NCI-H187 treated with DMSO at 0.1 percent for 48 hours (cell line): ENCODE measurements around the gene IQSEC2.

Source experiments
- DNase-seq: peaks from one replicate; lab custom pipeline; 2025; lab: John Stamatoyannopoulos, UW

IQSEC2 gene

DNA sequence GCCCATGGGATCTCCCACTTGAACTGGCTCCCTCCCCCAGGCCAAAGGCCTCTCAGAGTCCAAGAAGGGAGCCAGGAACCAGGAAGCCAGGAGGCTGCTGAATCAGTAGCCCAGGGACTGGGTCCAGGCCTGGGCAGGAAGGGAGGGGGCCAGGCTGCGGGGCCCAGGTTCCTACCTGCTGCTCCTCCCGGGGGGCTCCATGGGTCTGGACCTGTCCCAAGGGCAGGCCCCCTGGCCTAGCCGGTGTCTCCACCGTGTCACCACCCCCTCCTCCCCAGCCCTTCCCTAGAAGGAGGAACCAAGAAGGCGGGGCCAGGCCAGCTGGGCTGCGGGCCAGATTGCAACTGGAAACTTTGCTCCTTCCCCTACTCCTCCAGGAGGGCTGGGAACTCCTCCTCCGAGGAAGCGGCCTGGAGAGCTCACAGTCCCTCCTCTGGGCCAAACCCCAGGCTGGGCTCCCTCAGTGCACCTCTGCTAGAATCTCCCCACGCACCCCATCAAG lies at the start of gene IQSEC2:
IQSEC2 (minus strand) TSS at position 264 of the 502 bp plus-strand sequence.
- no peak for DNase-seq

DNA sequence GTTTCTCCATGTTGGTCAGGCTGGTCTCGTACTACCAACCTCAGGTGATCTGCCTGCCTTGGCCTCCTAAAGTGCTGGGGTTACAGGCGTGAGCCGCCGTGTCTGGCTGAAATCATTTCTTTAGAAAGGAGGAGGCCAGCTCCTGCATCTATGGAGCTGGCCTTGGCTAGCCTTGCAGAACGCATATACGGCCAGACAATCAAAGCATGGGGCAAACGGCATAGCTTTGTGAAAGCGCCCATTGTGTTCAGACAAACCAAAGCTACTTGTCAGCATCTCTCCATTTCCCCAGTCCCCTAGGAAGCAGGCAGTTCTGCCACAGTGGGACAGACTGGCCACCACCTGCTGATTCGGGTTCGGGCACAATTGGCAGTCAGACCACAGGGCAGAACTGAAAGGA lies 48.9 kb upstream of the IQSEC2 start:
- DNase-seq: no peak

DNA sequence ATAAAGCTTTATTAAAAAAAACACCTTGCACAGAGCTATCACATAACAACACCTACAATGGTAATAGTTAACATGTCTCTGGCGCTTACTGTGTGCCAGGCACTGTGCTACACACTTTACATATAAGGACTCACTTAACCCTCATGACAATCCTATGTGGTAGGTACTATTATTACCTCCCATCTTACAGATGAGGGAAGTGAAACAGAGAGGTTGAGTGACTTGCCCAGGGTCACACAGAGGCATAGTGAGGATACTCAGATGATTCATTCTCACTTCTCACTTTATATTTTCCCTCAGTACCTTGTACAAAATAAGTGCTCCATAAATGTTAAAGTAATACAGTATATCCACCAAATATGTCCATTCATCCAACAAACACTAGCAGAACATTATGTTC lies 43.4 kb upstream of the IQSEC2 start:
- DNase-seq: no peak

DNA sequence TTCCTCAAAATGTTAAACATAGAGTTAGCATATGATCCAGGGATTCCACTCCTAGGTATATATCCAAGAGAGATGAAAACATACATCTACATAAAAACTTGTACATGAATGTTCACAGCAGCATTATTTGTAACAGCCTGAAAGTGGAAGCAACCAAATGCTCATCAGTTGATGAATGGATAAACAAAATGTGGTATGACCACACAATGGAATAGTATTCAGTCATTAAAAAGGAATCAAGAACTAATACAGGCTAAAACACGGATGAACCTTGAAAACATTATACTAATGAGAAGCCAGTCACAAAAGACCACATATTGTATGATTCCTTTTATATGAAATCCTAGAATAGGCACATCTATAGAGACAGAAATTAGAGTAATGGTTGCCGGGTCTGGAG lies 42.7 kb upstream of the IQSEC2 start:
- no peak for DNase-seq

DNA sequence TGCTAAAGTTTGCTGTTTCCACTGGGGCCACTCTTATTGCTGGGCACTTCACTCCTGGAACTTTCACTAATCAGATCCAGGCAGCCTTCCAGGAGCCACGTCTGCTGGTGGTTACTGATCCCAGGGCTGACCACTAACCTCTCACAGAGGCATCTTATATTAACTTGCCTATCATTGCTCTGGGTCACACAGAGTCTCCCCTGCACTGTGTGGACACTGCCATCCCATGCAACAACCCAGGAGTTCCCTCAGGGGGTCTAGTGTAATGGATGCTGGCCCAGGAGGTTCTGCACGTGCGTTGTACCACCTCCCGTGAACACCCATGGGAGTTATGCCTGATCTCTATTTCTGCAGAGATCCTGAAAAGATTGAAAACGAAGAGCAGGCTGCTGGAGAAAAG lies 41.8 kb upstream of the IQSEC2 start:
- DNase-seq: no peak

DNA sequence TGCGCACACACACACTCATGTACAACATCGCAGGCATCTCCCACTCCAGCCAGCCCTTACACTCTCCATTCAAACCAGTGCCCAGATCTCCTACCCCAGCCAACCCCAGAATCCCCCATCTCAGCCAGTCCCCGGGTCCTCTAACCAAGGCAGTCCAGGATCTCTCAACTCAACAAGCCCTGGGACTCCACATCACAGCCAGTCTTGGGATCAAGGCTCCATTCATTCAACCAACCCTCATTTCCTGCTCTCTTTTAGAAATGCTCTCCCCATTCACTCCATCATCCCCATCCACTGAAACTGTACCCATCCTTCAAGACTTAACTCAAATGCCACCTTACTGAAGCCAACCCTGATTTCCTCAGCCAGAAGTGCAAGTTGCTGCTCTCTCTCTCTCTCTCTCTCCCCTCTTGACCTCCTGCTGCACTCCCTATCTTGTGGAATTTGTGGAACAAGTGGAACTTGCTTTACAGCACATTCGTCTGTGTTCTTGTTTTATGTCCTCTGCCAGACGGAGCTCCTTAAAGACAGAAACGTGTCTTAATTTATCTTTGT lies 40.6 kb upstream of the IQSEC2 start:
- no peak for DNase-seq

DNA sequence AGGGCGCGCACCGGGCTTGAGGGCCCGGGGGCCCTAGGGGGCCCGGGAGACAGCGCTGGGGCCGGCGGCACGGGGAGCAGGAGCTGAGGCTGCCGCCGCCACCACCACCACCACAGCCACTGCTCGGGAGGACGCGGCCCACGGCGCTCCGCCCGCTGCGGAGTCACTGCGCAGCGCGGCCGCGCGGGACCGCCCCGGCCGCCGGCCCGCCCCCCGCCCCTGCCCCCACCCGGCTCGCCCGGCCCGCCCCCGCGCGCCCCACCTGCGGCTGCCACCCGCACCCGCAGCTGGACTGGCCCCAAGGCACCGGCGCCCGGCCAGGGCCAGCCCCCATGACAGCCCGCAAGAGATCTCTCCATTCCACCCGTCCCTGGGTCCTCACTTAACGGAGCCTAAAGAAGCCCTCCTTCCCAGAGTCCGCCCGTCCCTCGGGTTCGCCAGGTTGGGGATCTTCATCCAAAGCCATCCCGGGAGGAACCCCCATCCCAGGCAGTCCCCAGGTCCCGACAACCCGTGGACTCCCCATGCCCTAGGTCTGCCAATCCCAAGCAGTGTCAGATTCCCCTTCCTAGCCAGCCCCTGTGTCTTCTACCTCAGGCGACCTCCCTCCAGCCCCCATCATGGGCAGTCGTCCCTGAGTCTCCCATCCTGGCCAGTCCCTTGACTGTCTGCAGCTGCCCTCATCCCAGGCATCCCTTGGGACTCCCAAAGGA lies 40.0 kb upstream of the IQSEC2 start:
- no peak for DNase-seq

DNA sequence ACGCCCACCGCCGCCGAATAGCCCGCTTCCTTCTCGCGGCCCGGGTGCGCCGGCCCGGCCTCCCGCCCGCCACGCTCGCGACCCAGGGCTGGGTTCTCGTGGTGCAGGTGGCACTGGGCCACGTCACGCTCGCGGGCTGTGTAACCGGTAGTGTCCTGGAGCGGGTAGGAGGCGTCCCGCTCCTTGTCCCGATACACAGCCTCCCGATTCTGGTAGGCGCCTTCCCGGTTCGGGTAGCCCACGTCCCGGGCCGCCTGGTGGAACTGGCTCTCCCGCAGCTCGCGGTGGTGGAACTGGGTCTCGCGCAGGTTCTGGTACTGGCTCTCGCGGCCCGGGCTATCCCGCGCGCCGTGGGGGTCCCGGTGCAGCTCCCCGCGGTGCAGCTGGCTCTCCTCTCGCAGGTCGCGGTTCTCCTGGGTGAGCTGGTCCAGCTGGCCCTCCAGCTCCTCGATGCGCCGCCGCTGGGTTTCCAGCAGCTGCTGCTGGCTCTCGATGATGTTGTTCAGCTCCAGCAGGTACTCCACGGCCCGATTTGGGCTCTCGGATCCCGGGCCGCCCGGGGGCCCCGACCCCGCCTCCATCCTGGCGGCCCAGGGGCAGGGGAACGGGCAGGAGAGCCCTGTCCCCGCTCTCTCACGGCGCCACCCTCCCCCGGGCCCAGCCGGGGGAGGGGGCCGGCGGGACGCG lies 39.3 kb upstream of the IQSEC2 start:
- DNase-seq: no peak

DNA sequence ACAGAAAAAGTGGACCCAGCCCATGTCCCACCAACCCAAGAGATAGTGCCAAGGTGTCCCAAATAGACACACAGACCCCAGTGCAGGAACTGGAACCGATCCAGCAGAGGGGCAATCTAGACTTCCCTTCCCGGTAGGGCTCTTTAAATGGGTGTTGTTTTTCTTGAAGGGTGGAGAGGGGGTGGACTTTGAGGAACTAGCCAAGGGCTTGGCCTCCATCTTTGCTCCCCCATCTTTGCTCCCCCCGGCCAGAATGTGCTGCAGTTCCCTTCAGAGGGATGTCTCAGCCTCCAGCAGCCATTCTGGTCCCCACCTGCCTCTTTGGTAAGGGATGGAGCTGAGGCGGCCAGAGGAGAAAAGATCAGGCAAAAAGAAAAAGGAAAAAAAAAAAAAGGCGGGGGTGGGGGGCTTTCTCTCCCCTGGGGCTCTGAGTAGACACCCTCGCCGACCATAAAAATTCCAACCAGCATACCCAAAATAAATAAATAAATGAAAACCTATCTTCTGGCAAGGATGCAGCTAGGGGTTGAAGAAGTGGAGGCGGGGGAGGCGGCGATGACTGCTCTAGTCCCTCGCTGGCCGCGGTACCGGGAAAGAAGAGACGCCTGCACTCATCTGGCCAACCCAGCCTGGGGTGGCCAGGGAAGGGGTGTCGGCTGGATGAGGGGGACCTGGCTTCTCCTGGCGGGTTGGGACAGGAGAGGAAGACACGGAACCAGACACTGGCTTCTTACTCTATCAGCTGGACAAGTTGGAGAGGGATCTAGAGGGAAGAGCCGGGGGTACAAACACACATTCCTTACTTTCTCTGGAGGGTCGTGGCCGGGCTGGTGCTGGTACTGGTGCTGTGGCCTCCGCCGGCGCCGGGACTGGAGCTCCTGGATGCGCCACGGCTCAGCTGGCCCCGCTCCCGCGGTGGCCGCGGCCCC lies 38.5 kb upstream of the IQSEC2 start:
- DNase-seq: no peak

DNA sequence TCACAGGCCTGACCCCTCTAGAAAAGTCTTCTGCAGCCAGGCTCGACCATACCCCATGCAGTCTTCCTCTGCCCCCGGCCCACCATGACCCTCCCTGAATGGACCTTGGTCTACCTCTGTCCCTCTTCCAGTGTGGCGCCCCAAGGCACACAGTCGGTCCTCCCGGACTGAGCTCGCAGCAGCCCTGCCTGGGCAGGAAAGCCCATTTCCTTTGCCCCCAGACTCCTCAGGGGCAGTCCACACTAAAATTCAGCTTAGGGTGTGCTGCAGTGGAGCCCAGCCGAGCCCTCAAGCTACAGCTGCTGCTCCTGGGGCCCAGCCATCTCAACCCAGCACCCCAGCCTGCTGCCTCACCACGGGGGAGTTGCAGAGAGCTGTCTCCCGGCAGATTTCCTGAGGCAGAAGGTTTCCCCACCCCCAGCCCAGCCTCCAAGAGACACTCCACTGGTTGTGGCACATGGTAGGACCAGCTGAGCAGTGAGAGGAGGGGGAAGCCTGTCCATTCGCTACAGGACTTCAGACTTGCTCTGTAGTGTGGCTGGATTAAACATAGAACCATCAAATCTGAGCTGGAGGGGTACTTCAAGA lies 37.5 kb upstream of the IQSEC2 start:
- DNase-seq: no peak

DNA sequence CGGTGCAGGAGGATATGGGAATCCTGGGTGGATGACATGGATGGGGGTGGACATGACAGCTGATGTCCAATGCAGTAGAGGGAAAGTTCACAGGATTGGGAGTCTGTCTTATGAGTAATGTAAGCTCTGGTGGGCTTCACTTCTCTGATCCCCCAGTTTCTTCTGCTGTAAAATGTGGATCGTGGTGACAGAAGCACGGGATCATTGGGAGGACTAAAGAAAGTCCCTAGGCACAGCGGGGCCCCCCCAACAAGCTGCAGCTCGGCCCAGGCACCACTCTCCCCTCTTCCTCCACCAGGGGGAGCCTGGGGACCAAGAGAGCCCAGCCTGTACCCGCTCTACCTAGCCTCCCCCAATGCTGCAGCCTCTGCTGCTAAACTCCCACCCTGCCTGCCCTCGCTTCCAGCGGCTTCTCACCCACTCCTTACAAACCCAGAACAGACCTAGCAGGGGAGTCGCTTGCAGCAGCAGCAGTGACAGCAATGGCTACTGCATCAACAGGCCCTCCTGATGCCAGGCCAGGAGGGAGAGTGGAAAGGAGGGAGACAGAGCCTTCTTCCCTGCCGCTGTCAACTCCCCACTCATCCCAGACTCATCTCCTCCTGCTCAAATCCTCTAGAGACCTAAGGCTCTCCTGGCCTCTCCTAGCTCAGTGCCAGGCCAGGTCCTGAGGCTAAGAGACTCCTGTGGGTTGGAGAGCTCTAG lies 36.1 kb upstream of the IQSEC2 start:
- DNase-seq: no peak

DNA sequence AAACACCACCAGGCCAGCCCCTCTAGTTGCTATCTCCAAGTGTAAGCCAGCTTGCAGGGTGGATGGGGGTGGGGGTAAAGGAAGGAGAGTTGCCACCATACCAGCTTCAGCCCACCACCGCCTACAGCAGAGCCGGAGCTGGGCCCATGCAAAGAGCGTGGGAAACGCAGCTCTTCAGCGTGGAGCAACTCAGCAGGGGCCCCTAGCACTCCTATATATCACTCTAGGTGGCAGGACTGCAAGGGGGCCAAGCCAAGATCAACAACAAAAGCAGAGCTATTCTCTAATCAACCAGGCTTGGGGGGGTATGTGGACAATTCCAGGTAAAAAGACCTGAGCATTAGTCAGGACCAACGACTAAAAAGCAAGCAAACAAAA lies 35.5 kb upstream of the IQSEC2 start:
- no peak for DNase-seq

DNA sequence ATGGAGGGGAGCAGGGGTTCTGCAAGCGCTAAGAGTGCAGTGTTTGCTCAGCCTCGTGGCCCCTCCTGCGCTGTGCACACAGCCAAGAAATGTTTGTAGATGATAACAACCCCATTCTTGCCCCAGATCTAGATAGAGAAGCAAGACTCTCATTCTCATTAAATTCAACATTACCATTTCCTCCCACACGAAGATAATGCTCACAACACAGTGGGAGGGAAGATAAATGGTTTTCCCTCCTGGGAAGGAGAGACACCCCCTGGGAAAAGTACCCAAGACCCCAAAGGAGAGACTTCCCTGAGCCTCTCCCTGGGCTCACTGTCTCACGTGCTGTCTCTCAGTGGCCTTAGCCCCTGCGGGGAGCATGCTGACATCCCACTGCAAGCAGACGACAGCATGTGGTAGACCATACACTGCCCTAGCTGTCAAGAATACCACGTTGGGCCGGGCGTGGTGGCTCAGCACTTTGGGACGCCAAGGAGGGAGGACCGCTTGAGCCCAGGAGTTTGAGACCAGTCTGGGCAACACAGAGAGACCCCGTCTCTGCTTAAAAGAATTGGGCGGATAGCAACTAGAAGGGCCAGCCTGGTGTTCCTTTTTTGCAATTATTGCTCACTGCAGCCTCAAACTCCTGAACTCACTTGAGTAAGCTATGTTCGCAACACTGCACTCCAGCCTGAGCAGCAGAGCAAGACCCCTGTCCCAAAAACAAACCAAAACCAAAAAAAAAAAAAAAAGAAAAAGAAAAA lies 34.9 kb upstream of the IQSEC2 start:
- no peak for DNase-seq

DNA sequence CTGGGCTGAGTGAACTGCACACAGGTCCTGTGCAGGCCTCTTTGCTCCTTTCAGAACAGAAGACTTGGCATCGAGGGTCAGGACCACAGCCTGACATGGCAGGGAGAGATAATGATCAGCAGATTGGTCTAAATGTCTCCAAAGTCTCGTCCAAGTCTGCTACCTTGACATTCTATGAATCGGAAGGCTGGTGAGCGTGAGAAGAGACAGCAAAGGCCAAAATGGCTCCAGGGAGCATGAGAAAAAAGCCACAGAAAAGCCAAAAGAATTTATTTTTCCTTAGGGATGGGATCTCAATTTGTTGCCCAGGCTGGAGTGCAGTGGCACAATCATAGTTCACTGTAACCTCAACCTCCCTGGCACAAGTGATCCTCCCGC lies 32.3 kb upstream of the IQSEC2 start:
- DNase-seq: no peak

DNA sequence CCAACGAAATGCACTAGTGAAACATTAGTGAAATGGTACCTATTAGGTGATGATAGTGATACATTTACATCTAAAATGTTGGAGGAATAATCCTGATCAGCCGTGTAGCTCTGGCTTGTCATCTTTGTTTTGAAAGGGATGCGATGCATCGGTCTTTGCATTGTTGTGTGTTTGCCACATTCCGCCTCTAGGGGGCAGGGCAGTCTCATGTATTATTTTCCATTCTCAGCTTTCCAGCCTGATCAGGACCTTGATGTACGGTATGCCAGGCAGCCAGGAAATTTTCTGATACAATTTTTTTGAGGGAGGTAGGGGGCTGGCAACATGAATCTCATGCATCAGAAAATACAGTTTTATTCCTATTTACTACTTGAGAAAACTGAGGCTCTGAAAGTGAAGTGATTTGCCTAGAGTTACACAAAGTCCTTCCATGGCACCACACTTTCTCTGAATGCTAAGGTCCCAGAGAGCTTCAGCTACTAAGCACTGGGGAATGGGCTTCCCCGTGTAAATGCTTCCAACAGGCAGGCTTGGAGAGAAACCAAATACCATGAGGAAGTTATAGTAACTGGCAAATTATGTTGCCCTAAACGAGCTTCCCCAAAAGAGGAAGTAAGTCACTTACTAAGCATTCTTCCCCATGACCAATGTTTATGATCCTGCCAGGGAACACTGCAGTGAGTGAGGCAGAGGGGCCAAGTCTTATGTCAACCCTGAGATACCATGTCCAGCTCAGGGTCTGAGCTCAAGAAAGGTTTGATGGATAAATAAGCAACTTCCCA lies 31.8 kb upstream of the IQSEC2 start:
- DNase-seq: no peak

DNA sequence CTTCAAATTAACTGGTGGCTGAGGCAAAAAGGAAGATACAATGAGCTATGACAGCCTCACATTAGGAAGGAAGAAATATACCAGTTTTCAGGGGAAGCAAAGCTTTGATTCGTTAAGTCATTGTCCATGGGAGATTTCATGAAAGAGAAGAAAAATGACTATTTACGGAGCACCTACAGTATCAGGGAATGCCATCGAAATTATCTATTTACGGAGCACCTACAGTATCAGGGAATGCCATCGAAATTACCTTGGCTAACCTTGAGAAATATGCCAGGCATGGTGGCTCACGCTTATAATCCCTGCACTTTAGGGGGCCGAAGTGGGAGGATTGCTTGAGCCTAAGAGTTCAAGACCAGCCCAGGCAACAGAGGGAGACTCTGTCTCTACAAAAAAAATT lies 28.5 kb upstream of the IQSEC2 start:
- no peak for DNase-seq

DNA sequence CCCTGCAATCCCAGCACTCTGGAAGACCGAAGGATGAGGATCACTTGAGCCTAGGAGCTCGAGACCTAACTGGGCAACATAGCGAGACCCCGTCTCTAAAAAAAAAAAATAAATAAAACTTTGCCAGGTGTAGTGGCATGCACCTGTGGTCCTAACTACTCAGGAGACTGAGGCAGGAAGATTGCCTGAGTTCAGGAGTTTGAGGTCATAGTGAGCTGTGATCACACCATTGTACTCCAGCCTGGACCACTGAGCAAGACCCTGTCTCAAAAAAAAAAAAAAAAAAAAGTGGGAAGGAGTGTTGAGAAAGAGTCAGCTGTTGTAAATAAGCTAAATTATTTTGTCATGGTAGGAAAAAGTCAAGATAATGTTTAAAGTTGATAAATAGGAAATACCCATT lies 27.5 kb upstream of the IQSEC2 start:
- no peak for DNase-seq

DNA sequence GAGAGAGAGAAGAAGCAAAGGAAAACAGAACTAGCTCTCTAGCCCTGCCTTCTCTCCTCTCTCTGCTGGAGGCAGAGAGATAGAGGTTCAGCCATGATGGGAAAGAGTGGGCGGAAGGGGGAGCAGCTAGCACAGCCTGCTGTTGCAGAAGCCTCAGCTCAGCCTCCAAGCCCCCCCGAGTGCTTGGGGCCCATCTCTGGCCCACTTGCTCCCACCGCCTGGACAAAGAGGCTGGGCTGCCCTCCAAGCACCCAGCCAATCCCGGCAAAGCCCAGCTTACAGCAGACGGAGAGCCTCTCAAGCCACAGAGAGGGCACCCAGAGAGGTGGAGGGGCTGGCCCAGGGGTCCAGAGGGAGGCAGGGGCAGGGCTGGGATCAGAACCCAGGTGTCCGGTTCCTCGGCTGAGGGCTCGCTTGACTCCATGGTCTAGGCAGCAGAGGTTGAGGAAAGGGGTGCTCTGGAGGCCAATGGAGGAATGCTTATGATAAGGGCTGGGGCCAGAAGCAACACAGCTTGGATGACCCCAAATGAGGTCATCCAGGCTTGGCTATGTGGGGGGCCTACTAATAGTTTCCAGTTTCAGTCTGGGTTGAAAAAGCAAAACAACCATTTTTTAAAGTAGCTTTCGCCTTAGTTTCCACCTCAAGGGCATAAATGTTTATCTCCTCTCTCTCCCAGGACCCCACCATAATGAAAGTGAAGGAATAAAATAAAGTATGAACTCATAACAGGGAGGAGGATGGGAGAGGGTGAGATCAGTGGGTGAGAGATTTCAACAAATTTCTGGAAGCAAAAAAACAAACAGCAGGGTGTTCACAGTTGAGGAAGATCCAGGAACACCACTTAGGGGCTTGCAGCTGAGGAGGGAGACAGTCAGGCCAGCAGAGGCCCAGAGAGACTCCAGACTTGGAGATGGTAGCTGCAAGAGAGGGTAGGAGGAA lies 24.9 kb upstream of the IQSEC2 start:
- DNase-seq: no peak
